Spleen (tissue), 7 donors: ENCODE measurements around the gene HLA-DPB1.

ENCODE experiments used
- CTCF ChIP-seq, 11 experiments: fragments of 200-600 bp in 7 of 11; fragments of 450-650 bp in 4 of 11; sonication (generic) in 4 of 11; IDR thresholded peaks in 8 of 11; conservative IDR thresholded peaks in 3 of 11; 1 replicate in 7 of 11; 2 replicates in 4 of 11; pipeline versions ENCODE4 v1.4.0 to v1.8.0; 2016 to 2021; ENCODE audit warnings: antibody characterized with exemption in 11 of 11, inconsistent platforms in 4 of 11, mild to moderate bottlenecking in 1 of 11
- POLR2A ChIP-seq, 3 donors: fragments of 450-650 bp; IDR thresholded peaks; one replicate each; pipeline ENCODE4 v1.5.1; 2017; ENCODE audit warnings: antibody characterized with exemption in 3 of 3, mild to moderate bottlenecking in 1 of 3
- donor health status: DM: no; HTN: no; CAD: no; lungs with moderate emphysema.
- donor health status: DM: no; HTN: no; CAD: no.
- donor health status: DM: no; HTN: no; CAD: no.

- TF ChIP-seq CTCF (IDR thresholded peaks at IDR 0.05 in 8 of 11, conservative IDR thresholded peaks at IDR 0.05 in 3 of 11), result no peak
- TF ChIP-seq POLR2A (IDR thresholded peaks at IDR 0.05), result no peak
Observed at GRCh38 chr6:33116417-33116816, 40.6 kb downstream of the HLA-DPB1 start.
